ENCODE data around the gene PRUNE1.

- TF ChIP-seq CTCF (IDR thresholded peaks at IDR 0.05; ENCODE audit: poor library complexity) (no peak), EZH2 (IDR thresholded peaks at IDR 0.05; ENCODE audit: borderline replicate concordance) (no peak)
These were observed 39.3 kb downstream of the PRUNE1 start, which contains the start of gene C1orf56 for GRCh38 chr1:151047591-151047924.
